Suprapubic skin (tissue), 4 donors: ENCODE measurements around the gene KRT15.

Experiments
- CTCF ChIP-seq, 2 donors: fragments of 200-600 bp in 1 of 2; fragments of 450-650 bp in 1 of 2; sonication (generic) in 1 of 2; IDR thresholded peaks; one replicate each; pipeline ENCODE4 v1.5.1; 2016 to 2019; ENCODE audit warnings: antibody characterized with exemption in 2 of 2, mild to moderate bottlenecking in 1 of 2, moderate library complexity in 1 of 2
- POLR2A ChIP-seq, 2 donors: fragments of 450-650 bp; IDR thresholded peaks; one replicate each; pipeline ENCODE4 v1.6.1; 2017; ENCODE audit warnings: antibody characterized with exemption in 2 of 2, mild to moderate bottlenecking in 2 of 2, moderate library complexity in 2 of 2
- POLR2AphosphoS5 ChIP-seq, 3 donors: sonication (generic); formaldehyde crosslinking; IDR thresholded peaks; one replicate each; pipeline ENCODE4 v1.6.1; 2017; ENCODE audit warnings: antibody characterized with exemption in 3 of 3

DNA sequence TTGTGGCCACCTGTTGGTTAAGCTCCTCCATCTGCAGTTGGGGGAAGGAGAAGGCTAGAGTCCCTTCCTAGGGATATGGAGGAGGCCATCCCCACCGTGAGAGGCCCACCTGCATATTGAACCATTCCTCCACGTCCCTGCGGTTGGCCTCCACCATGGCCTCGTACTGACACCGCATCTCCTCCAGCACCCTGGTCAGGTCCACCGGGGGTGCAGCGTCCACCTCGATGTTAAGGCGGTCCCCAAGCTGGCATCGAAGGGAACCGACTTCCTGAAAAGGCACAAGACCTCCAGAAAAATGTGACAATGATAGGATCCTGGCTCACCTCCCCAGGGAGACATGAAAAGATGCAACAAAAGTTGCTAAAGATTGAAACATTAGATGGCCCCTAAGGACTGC is 54.5 kb downstream of the KRT15 start:
- TF ChIP-seq CTCF (IDR thresholded peaks at IDR 0.05) (no peak), POLR2A (IDR thresholded peaks at IDR 0.05) (no peak), POLR2AphosphoS5 (IDR thresholded peaks at IDR 0.05) (no peak)
